H9 (cell line): Measurements from ENCODE around the gene SCTR. TPM values are rescaled to one million over a fixed set of nuclear protein-coding genes. Genes with fewer than 3 reads are reported as not detected.

Experiments
- DNase-seq: peaks from one replicate; pipeline ENCODE4 v3.0.0-alpha.2; 2017
- H2AFZ ChIP-seq: one replicate; pipeline ENCODE4 v1.6.1; 2013; ENCODE audit warnings: mild to moderate bottlenecking, low read length, control low read depth, moderate library complexity
- H2AK5ac ChIP-seq: 2 replicates; pipeline ENCODE4 v1.6.1; 2013; ENCODE audit warnings: low read length, control low read depth, mixed read lengths; ENCODE audit not compliant: insufficient read length
- H2BK120ac ChIP-seq: one replicate; pipeline ENCODE4 v1.6.1; 2013; ENCODE audit warnings: low read depth, mild to moderate bottlenecking, low read length, control low read depth, inconsistent platforms; ENCODE audit not compliant: poor library complexity, severe bottlenecking
- H2BK12ac ChIP-seq: 2 replicates; pipeline ENCODE4 v1.6.1; 2013; ENCODE audit warnings: low read length, control low read depth, mixed read lengths, low read depth; ENCODE audit not compliant: insufficient read length
- H2BK15ac ChIP-seq: 2 replicates; pipeline ENCODE4 v1.6.1; 2013; ENCODE audit warnings: low read depth, low read length, control low read depth
- H2BK20ac ChIP-seq: one replicate; pipeline ENCODE4 v1.6.1; 2013; ENCODE audit warnings: low read depth, mild to moderate bottlenecking, low read length, control low read depth, inconsistent platforms; ENCODE audit not compliant: poor library complexity, severe bottlenecking
- H2BK5ac ChIP-seq: 2 replicates; pipeline ENCODE4 v1.6.1; 2013; ENCODE audit warnings: low read length, control low read depth, mixed read lengths; ENCODE audit not compliant: insufficient read length
- H3K14ac ChIP-seq: 2 replicates; pipeline ENCODE4 v1.6.1; 2013; ENCODE audit warnings: low read length, control low read depth; ENCODE audit not compliant: insufficient read depth
- H3K18ac ChIP-seq: 2 replicates; pipeline ENCODE4 v1.6.1; 2013; ENCODE audit warnings: low read depth, mild to moderate bottlenecking, mixed read lengths, low read length, control low read depth; ENCODE audit not compliant: insufficient read length
- H3K23ac ChIP-seq: 2 replicates; pipeline ENCODE4 v1.6.1; 2013; ENCODE audit warnings: low read length, control low read depth, mixed read lengths, low read depth; ENCODE audit not compliant: insufficient read length
- H3K23me2 ChIP-seq: 2 replicates; pipeline ENCODE4 v1.6.1; 2013; ENCODE audit warnings: low read depth, mild to moderate bottlenecking, mixed read lengths, low read length, control low read depth; ENCODE audit not compliant: insufficient read length, poor library complexity, severe bottlenecking
- H3K27ac ChIP-seq: 2 replicates; pipeline ENCODE4 v1.5.1; 2013; ENCODE audit warnings: low read length, control low read depth, mixed read lengths, low read depth; ENCODE audit not compliant: insufficient read length
- H3K27me3 ChIP-seq: 2 replicates; pipeline ENCODE4 v1.6.1; 2013; ENCODE audit warnings: low read length, control low read depth, inconsistent platforms; ENCODE audit not compliant: insufficient read depth
- H3K4ac ChIP-seq: 2 replicates; pipeline ENCODE4 v1.6.1; 2013; ENCODE audit warnings: low read depth, mild to moderate bottlenecking, control low read depth, inconsistent platforms, low read length, moderate library complexity
- H3K4me1 ChIP-seq: 2 replicates; pipeline ENCODE4 v1.6.1; 2013; ENCODE audit warnings: low read length, control low read depth, inconsistent platforms; ENCODE audit not compliant: insufficient read depth
- H3K4me2 ChIP-seq: 2 replicates; pipeline ENCODE4 v1.6.1; 2013; ENCODE audit warnings: low read length, control low read depth, mixed read lengths; ENCODE audit not compliant: insufficient read length, insufficient read depth
- H3K56ac ChIP-seq: 2 replicates; pipeline ENCODE4 v1.6.1; 2013; ENCODE audit warnings: low read depth, mild to moderate bottlenecking, mixed read lengths, low read length, control low read depth; ENCODE audit not compliant: insufficient read length
- H3K79me1 ChIP-seq: 2 replicates; pipeline ENCODE4 v1.6.1; 2013; ENCODE audit warnings: low read depth, mild to moderate bottlenecking, moderate library complexity, low read length, control low read depth, inconsistent platforms; ENCODE audit not compliant: insufficient read depth, poor library complexity, severe bottlenecking
- H3K79me2 ChIP-seq: 2 replicates; pipeline ENCODE4 v1.6.1; 2013; ENCODE audit warnings: low read length, control low read depth, inconsistent platforms; ENCODE audit not compliant: insufficient read depth
- H3K9ac ChIP-seq: 2 replicates; pipeline ENCODE4 v1.6.1; 2013; ENCODE audit warnings: low read length, control low read depth, mixed read lengths; ENCODE audit not compliant: insufficient read length; ENCODE audit errors: extremely low read depth
- H3K9me3 ChIP-seq: one replicate; pipeline ENCODE4 v1.6.1; 2013; ENCODE audit warnings: low read depth, low read length, inconsistent platforms; ENCODE audit not compliant: control insufficient read depth
- H3T11ph ChIP-seq: one replicate; pipeline ENCODE4 v1.6.1; 2013; ENCODE audit warnings: mild to moderate bottlenecking, low read length, control low read depth, inconsistent platforms
- H4K20me1 ChIP-seq: one replicate; pipeline ENCODE4 v1.6.1; 2013; ENCODE audit not compliant: control insufficient read depth, insufficient read length, insufficient read depth
- H4K5ac ChIP-seq: 2 replicates; pipeline ENCODE4 v1.6.1; 2013; ENCODE audit warnings: low read depth, mild to moderate bottlenecking, mixed read lengths, low read length, control low read depth; ENCODE audit not compliant: insufficient read length
- H4K8ac ChIP-seq: replicated peaks from 2 replicates; pipeline ENCODE4 v1.6.1; 2013; ENCODE audit warnings: low read length, control low read depth, mixed read lengths, low read depth; ENCODE audit not compliant: insufficient read length
- H4K91ac ChIP-seq: 2 replicates; pipeline ENCODE4 v1.6.1; 2013; ENCODE audit warnings: low read depth, mild to moderate bottlenecking, moderate library complexity, mixed read lengths, low read length, control low read depth; ENCODE audit not compliant: insufficient read length
- H3K27ac Mint-ChIP-seq, 3 experiments: 2 replicates in 2 of 3; 3 replicates in 1 of 3; pipeline ENCODE4 v1.8.0; 2020 to 2021; ENCODE audit warnings: mixed read lengths in 3 of 3, mild to moderate bottlenecking in 1 of 3, moderate library complexity in 1 of 3
- H3K27me3 Mint-ChIP-seq: 2 replicates; pipeline ENCODE4 v1.8.0; 2021; ENCODE audit warnings: low read depth, mild to moderate bottlenecking, moderate library complexity, mixed read lengths
- H3K36me3 Mint-ChIP-seq, 3 experiments: 2 replicates in 2 of 3; 3 replicates in 1 of 3; pipeline ENCODE4 v1.8.0; 2020 to 2021; ENCODE audit warnings: low read depth in 3 of 3, mixed read lengths in 3 of 3; ENCODE audit not compliant: insufficient read depth in 1 of 3
- H3K4me1 Mint-ChIP-seq, 2 experiments: 2 replicates each; pipeline ENCODE4 v1.8.0; 2020; ENCODE audit warnings: mixed read lengths in 2 of 2
- H3K4me3 Mint-ChIP-seq, 2 experiments: 2 replicates in 1 of 2; 3 replicates in 1 of 2; pipeline ENCODE4 v1.8.0; 2020 to 2021; ENCODE audit warnings: mild to moderate bottlenecking in 2 of 2, mixed read lengths in 2 of 2, moderate library complexity in 1 of 2
- H3K9me3 Mint-ChIP-seq, 2 experiments: 2 replicates in 1 of 2; 3 replicates in 1 of 2; pipeline ENCODE4 v1.8.0; 2020; ENCODE audit warnings: mild to moderate bottlenecking in 2 of 2, mixed read lengths in 2 of 2, moderate library complexity in 1 of 2
- CTCF ChIP-seq: fragments of 200-600 bp; sonication (generic); conservative IDR thresholded peaks from 3 replicates; pipeline ENCODE4 v1.8.0; 2021; ENCODE audit warnings: antibody characterized with exemption, mild to moderate bottlenecking
- WGBS: extraction: QIAGEN DNeasy Blood & Tissue Kit; methylation state at CpG from one replicate; pipeline ENCODE4 v1.1.7; 2013; ENCODE audit warnings: missing lambda C conversion rate, low lambda C conversion rate, mixed read lengths; ENCODE audit not compliant: insufficient read length; ENCODE audit errors: extremely low coverage; 5-methylcytosine and 5-hydroxymethylcytosine counted together
- total RNA-seq: library from RNA; stranded (reverse); gene quantifications from 2 replicates; pipeline ENCODE4 v1.2.1, GENCODE V29; 2021

The SCTR gene
- total RNA-seq, 1 experiment from 2014 or later = not detected

GRCh38 chr2:119421304-119421703 lies 103.0 kb downstream of the SCTR start:
- Histone ChIP-seq H2BK12ac (no peak overlapping the region), H4K20me1 (no peaks in the 10 kb centered on the region), H2AK5ac (no peak overlapping the region), H2BK20ac (no peak overlapping the region), H3K14ac (no peak overlapping the region), H4K91ac (no peak overlapping the region), H3T11ph (no peak overlapping the region), H3K27me3 (no peaks in the 10 kb centered on the region), H3K27ac (no peak overlapping the region), H3K79me2 (no peaks in the 10 kb centered on the region), H3K23ac (no peak overlapping the region), H3K9ac (no peak overlapping the region), H2BK5ac (no peak overlapping the region), H3K9me3 (no peaks in the 10 kb centered on the region), H3K23me2 (no peaks in the 10 kb centered on the region), H3K4me1 (0 out of 2 replicates have a peak, but pooled peaks cover 2% of the 10 kb centered on the region), H2BK120ac (no peak overlapping the region), H3K4ac (no peak overlapping the region), H3K56ac (no peak overlapping the region), H4K5ac (no peak overlapping the region), H3K4me2 (no peak overlapping the region), H2BK15ac (no peak overlapping the region), H3K18ac (no peak overlapping the region), H3K79me1 (no peaks in the 10 kb centered on the region), H2AFZ (no peak overlapping the region), H4K8ac (no peak overlapping the region)
- H3K36me3 Mint-ChIP-seq = peaks cover 0 to 19% (median 9%) of the 10 kb centered on the region in 3 experiments
- H3K4me1 Mint-ChIP-seq = peaks cover 22 to 26% of the 10 kb centered on the region in 2 experiments
- H3K27me3 Mint-ChIP-seq = peaks cover 14% of the 10 kb centered on the region
- no peak overlapping the region for H3K4me3 Mint-ChIP-seq
- DNase-seq = peak; percentile 10
- no CpG with 5 or more reads among the region's 1 CpG for WGBS
- H3K9me3 Mint-ChIP-seq = peaks cover 12 to 28% of the 10 kb centered on the region in 2 experiments
- TF ChIP-seq CTCF = no peak
- no peak overlapping the region; a peak in 1 of 7 replicates for H3K27ac Mint-ChIP-seq
